Stromal cell of bone marrow (primary cell): ENCODE measurements around the gene TRUB2.

Experiments used
- DNase-seq: peaks from one replicate; pipeline ENCODE4 v3.0.0-alpha.2; 2012; ENCODE audit warnings: low read depth

The TRUB2 gene, protein sequence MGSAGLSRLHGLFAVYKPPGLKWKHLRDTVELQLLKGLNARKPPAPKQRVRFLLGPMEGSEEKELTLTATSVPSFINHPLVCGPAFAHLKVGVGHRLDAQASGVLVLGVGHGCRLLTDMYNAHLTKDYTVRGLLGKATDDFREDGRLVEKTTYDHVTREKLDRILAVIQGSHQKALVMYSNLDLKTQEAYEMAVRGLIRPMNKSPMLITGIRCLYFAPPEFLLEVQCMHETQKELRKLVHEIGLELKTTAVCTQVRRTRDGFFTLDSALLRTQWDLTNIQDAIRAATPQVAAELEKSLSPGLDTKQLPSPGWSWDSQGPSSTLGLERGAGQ

DNA sequence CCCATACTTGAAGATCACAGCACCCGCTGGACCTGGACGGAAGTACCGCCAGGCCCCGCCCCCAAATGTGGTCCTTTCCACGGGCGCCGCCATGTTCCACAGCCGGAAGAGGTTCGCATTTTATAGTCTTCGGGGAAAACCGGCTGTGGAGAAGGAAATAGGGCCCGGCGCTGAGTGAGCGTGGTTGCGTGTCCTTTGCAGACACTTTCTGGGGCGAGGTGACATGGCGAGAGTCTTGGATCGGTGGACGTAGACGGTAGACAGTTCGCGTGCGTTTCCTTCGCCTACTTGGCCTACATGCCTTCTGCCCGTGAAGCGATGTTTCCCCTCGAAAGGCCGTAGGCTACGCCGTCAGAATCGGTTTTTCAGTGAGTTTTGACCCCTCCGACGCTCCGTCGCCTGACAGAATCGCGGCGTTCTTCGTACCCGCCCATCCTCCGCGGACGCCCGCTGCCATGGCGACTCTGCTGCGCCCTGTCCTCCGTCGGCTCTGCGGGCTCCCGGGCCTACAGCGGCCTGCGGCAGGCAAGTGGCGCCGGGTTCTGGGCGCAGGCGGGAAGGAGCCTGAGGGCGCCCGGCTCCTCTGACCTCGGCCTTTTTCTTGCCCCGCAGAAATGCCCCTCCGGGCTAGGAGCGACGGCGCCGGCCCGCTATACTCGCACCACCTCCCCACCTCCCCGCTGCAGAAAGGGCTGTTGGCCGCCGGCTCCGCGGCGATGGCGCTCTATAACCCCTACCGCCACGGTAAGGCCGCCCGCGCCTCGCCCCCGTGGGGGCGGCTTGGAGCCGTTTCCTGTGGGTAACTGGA is at the start of gene TRUB2, which contains the start of gene COQ4:
Gene TRUB2 (minus strand): TSS at position 44 of the 808 bp plus-strand sequence. CDS start 39 bp downstream, at position 5.
Gene COQ4 (plus strand): TSS at position 436 of the 808 bp plus-strand sequence. CDS start 20 bp downstream, at position 456.
- peak; percentile 92 for DNase-seq

GRCh38 chr9:128371630-128372117 is 49.4 kb upstream of the TRUB2 start:
- DNase-seq, result no peak

GRCh38 chr9:128370752-128371629 is 48.7 kb upstream of the TRUB2 start, which contains the start of gene URM1:
Gene URM1 (plus strand): TSS chr9:128371374. CDS start chr9:128371381, 7 bp downstream.
- DNase-seq, result peak; percentile 97

- no peak for DNase-seq
Measured at GRCh38 chr9:128370367-128370751, 48.1 kb upstream of the TRUB2 start.

GRCh38 chr9:128369024-128369706 is 46.9 kb upstream of the TRUB2 start:
- DNase-seq, result no peak

GRCh38 chr9:128365525-128365924 is 43.3 kb upstream of the TRUB2 start:
- no peak for DNase-seq

- DNase-seq, result no peak
Measured at GRCh38 chr9:128362774-128363173, 40.5 kb upstream of the TRUB2 start.

- peak; percentile 75 for DNase-seq
Measured at GRCh38 chr9:128361986-128362646, 39.9 kb upstream of the TRUB2 start.

DNA sequence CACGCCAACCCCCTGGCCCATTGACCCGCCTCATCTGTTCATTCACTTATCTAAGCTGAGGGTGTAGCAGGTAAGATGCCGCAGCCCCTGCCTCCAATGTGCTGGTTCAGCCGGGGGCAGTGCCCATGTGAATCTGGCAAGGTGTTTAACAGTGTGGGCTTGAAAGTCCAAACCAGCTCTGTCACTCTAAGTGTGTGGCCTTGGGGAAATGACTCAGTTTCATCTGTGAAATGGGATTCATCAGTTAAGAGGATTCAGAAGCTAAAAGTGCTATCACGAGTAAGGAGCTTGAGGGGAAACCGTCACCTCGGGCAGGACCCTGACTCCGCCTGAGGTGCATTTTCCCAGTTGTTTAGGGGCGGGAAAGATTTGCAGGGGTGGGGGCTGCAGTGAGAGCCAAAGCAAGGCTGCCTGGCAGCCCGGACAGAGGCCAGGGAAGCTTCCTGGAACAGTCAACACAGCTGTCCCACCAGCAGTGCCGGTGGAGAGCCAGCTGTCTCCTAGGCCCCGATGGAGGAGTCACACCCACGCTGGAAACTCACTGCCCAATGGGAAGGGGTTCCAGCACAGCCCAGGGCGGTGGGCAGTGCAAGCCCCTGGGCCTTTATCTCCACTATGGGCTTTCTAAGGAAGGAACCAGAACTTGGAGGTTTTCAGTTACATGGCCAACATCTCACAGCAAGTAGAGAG is 39.2 kb upstream of the TRUB2 start:
- no peak for DNase-seq

DNA sequence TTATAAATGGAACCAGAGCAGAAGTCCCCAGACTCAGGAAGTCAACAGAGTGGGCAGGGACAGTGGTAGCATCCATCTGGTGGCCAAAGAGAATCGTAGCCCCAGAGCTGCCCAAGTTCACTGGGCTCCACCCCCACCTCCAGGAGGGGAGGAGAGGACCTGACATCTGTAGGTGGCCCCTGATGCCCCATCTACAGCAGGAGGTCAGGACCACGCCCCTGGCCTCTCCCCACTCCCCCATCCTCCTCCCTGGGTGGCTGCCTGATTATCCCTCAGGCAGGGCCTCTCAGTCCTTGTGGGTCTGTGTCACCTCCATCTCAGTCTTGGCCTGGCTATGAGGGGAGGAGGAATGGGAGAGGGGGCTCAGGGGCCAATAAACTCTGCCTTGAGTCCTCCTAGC is 38.6 kb upstream of the TRUB2 start:
- DNase-seq, result no peak

DNA sequence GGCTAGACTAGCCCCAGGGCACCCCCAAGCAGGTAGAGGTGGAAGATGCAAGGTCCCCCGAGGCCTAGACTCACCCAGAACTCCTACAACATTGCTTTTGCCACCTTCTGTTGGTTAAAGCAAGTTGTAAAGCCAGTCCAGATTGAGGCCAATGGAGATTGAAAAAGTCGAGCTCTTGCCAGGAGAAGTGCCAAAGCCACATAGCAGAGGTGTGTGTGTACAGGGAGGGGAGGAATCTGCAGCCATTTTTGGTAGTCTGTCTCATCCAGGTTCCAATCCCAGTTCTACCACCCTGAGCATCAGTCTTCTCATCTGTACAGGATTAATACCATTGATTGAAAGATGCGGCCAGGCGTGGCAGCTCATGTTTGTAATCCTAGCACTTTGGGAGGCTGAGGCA is 36.6 kb upstream of the TRUB2 start:
- no peak for DNase-seq

GRCh38 chr9:128358090-128358489 is 35.8 kb upstream of the TRUB2 start:
- no peak for DNase-seq

DNA sequence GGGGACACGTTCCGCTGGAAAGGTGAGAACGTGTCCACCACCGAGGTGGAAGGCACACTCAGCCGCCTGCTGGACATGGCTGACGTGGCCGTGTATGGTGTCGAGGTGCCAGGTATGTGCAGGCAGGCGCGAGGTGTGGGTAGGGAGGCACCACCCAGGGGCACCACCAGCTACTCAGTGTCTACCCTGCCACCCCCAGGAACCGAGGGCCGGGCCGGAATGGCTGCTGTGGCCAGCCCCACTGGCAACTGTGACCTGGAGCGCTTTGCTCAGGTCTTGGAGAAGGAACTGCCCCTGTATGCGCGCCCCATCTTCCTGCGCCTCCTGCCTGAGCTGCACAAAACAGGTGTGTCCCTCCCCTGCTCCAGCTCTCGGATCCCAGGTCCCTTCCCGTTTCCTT is 33.2 kb upstream of the TRUB2 start:
- DNase-seq, result no peak

- no peak for DNase-seq
Measured at GRCh38 chr9:128349772-128350171, 27.5 kb upstream of the TRUB2 start.

- DNase-seq, result no peak
Measured at GRCh38 chr9:128349125-128349524, 26.9 kb upstream of the TRUB2 start.

GRCh38 chr9:128344931-128345605 is 22.8 kb upstream of the TRUB2 start:
- DNase-seq, result no peak

DNA sequence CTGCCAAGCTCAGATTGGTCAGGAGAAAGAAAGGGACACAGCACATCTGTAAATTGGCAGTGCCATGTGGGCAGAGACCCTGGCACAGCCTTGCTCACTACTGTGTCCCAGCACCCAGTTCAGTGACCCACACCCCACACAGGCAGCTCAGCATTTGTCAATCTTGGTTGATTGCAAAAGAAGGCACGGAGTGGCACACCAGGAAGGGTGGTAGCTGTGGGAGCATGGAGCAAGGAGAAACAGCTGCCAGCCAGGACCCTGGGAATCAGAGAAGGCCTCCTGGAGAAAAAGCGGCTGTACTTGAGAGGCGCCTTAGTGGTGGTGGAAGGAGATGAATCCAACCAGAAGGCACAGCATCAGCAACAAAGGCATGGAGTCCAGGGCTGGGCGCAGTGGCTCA is 21.6 kb upstream of the TRUB2 start:
- no peak for DNase-seq

GRCh38 chr9:128342971-128343680 is 20.9 kb upstream of the TRUB2 start:
- no peak for DNase-seq

- peak; percentile 41 for DNase-seq
Measured at GRCh38 chr9:128341435-128341849, 19.2 kb upstream of the TRUB2 start.
